ENCODE results near the gene NTRK2. TPM values are rescaled to one million over a fixed set of nuclear protein-coding genes. Genes with fewer than 3 reads are reported as not detected.

NTRK2 gene
- total RNA-seq, 5 donors from 2014 or later (not counting 1 experiment from before 2014, with no cell fraction given), result 0.05 to 0.39 (median 0.12) TPM; not detected in 1

DNA sequence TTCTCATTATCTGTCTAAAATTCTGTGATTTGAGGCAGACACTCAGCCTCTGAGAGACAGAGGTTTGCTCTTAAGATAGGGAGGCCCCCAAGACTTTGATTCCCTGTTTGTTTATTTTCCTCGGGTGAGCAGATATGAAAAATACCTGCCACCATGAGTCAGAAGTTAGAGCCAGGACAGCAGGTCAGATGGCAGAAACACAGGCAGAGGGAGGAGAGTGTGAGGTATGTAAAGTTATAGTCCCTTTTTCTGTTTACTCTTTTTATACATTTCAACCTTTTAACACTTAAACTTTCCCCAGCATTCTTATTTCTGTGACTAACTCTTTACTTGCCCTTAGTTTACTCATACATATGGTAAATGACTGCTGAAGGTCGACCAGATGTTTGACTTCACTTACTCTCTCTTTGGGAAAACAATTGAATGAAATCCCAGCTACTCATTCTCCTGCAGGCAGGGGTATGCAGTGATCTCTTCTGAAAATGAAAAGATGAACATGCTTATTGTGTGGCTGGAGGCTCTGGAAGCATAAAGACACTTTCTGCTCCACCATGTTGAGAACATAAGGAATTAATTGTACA lies 383.8 kb downstream of the NTRK2 start:
- Mint-ChIP-seq H3K4me3 (no peak overlapping the region), H3K4me1 (no peaks in the 10 kb centered on the region), H3K36me3 (no peaks in the 10 kb centered on the region), H3K9me3 (peaks cover 0 to 4% (median 2%) of the 10 kb centered on the region in 3 donors), H3K27me3 (peaks cover 15 to 17% of the 10 kb centered on the region in 2 donors), H3K27ac (no peak overlapping the region)
- no CpG with 5 or more reads among the region's 2 CpGs for WGBS (ENCODE audit: insufficient coverage)
- CTCF ChIA-PET, result no interaction called here
- ATAC-seq (replicated peaks in 1 of 4) (no peak), DNase-seq (no peak)
- POLR2A ChIA-PET, result no interaction called here
- H3K36me3 ChIP-seq (ENCODE audit: control insufficient read depth in 2 of 2, extremely low read depth in 1 of 2, insufficient read depth in 1 of 2, low read length in 1 of 2), result no peaks in the 10 kb centered on the region
- H3K9me3 ChIP-seq, result no peaks in the 10 kb centered on the region
- no peak overlapping the region for H3K27ac ChIP-seq (ENCODE audit: low read length)
- peaks cover 0 to 2% of the 10 kb centered on the region in 2 experiments for H3K27me3 ChIP-seq (replicated peaks in 1 of 2; ENCODE audit: control insufficient read depth in 2 of 2, extremely low read depth in 1 of 2, insufficient read depth in 2 of 2, low read length in 1 of 2)
- no peaks in the 10 kb centered on the region for H3K4me1 ChIP-seq (ENCODE audit: control insufficient read depth in 1 of 2, extremely low read depth in 1 of 2, insufficient read depth in 2 of 2, low read length in 2 of 2)
- H3K4me3 ChIP-seq (ENCODE audit: control insufficient read depth in 1 of 2, extremely low read depth in 1 of 2, low read length in 1 of 2), result no peak overlapping the region

- Histone ChIP-seq H3K4me1 (ENCODE audit: control insufficient read depth in 1 of 2, extremely low read depth in 1 of 2, insufficient read depth in 2 of 2, low read length in 2 of 2) (no peaks in the 10 kb centered on the region), H3K4me3 (ENCODE audit: control insufficient read depth in 1 of 2, extremely low read depth in 1 of 2, low read length in 1 of 2) (no peak overlapping the region), H3K9me3 (no peaks in the 10 kb centered on the region), H3K27me3 (replicated peaks in 1 of 2; ENCODE audit: control insufficient read depth in 2 of 2, extremely low read depth in 1 of 2, insufficient read depth in 2 of 2, low read length in 1 of 2) (peaks cover 0 to 2% of the 10 kb centered on the region in 2 experiments), H3K36me3 (ENCODE audit: control insufficient read depth in 2 of 2, extremely low read depth in 1 of 2, insufficient read depth in 1 of 2, low read length in 1 of 2) (no peaks in the 10 kb centered on the region), H3K27ac (ENCODE audit: low read length) (no peak overlapping the region)
- CTCF ChIA-PET, result no interaction called here
- peaks cover 15 to 17% of the 10 kb centered on the region in 2 donors for H3K27me3 Mint-ChIP-seq
- POLR2A ChIA-PET, result no interaction called here
- H3K4me1 Mint-ChIP-seq, result no peaks in the 10 kb centered on the region
- DNase-seq (no peak), ATAC-seq (replicated peaks in 1 of 4) (no peak)
- peaks cover 0 to 4% (median 2%) of the 10 kb centered on the region in 3 donors for H3K9me3 Mint-ChIP-seq
- no peak overlapping the region for H3K4me3 Mint-ChIP-seq
- H3K36me3 Mint-ChIP-seq, result no peaks in the 10 kb centered on the region
- H3K27ac Mint-ChIP-seq, result no peak overlapping the region
- WGBS (ENCODE audit: insufficient coverage), result 89% methylated on average over 3 of the region's 4 CpGs
These were observed 384.5 kb downstream of the NTRK2 start for GRCh38 chr9:85054017-85054416.

GRCh38 chr9:85055506-85056202 lies 386.1 kb downstream of the NTRK2 start:
- Histone ChIP-seq H3K36me3 (ENCODE audit: control insufficient read depth in 2 of 2, extremely low read depth in 1 of 2, insufficient read depth in 1 of 2, low read length in 1 of 2) (no peaks in the 10 kb centered on the region), H3K9me3 (no peaks in the 10 kb centered on the region), H3K27me3 (replicated peaks in 1 of 2; ENCODE audit: control insufficient read depth in 2 of 2, extremely low read depth in 1 of 2, insufficient read depth in 2 of 2, low read length in 1 of 2) (peaks cover 0 to 2% of the 10 kb centered on the region in 2 experiments), H3K4me1 (ENCODE audit: control insufficient read depth in 1 of 2, extremely low read depth in 1 of 2, insufficient read depth in 2 of 2, low read length in 2 of 2) (no peaks in the 10 kb centered on the region), H3K27ac (ENCODE audit: low read length) (no peak overlapping the region), H3K4me3 (ENCODE audit: control insufficient read depth in 1 of 2, extremely low read depth in 1 of 2, low read length in 1 of 2) (no peak overlapping the region)
- POLR2A ChIA-PET, result no interaction called here
- no CpG with 5 or more reads among the region's 2 CpGs for WGBS (ENCODE audit: insufficient coverage)
- CTCF ChIA-PET, result no interaction called here
- ATAC-seq (replicated peaks in 1 of 4), result no peak
- H3K9me3 Mint-ChIP-seq, result peaks cover 0 to 3% (median under 1%) of the 10 kb centered on the region in 3 donors
- peaks cover 15 to 21% of the 10 kb centered on the region in 2 donors for H3K27me3 Mint-ChIP-seq
- no peak overlapping the region for H3K4me3 Mint-ChIP-seq
- H3K36me3 Mint-ChIP-seq, result no peaks in the 10 kb centered on the region
- DNase-seq, result no peak
- no peak overlapping the region for H3K27ac Mint-ChIP-seq
- no peaks in the 10 kb centered on the region for H3K4me1 Mint-ChIP-seq

DNA sequence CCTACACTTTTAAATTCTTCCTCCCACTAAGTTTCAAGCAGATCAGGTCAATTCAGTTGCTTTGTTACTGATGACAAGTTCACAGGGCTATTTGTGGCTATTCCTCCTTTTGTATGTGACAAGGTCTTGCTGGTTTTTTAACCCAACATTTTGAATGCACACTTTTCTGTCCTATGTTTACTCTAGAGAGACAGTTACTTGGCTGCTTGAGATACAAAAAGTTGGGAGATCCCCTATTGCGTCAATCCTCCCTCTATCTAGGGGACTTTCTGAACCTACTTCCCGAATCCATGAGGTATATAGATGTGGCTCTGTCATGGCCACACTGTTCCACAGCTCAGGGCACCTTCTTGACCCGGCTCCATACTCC lies 386.7 kb downstream of the NTRK2 start:
- Mint-ChIP-seq H3K27me3 (peaks cover 15 to 22% of the 10 kb centered on the region in 2 donors), H3K27ac (no peak overlapping the region), H3K9me3 (no peaks in the 10 kb centered on the region), H3K36me3 (no peaks in the 10 kb centered on the region), H3K4me1 (no peaks in the 10 kb centered on the region), H3K4me3 (no peak overlapping the region)
- Histone ChIP-seq H3K4me1 (ENCODE audit: control insufficient read depth in 1 of 2, extremely low read depth in 1 of 2, insufficient read depth in 2 of 2, low read length in 2 of 2) (no peaks in the 10 kb centered on the region), H3K27ac (ENCODE audit: low read length) (no peak overlapping the region), H3K36me3 (ENCODE audit: control insufficient read depth in 2 of 2, extremely low read depth in 1 of 2, insufficient read depth in 1 of 2, low read length in 1 of 2) (no peaks in the 10 kb centered on the region), H3K9me3 (no peaks in the 10 kb centered on the region), H3K27me3 (replicated peaks in 1 of 2; ENCODE audit: control insufficient read depth in 2 of 2, extremely low read depth in 1 of 2, insufficient read depth in 2 of 2, low read length in 1 of 2) (peaks cover 0 to 2% of the 10 kb centered on the region in 2 experiments), H3K4me3 (ENCODE audit: control insufficient read depth in 1 of 2, extremely low read depth in 1 of 2, low read length in 1 of 2) (no peak overlapping the region)
- no peak for ATAC-seq (replicated peaks in 1 of 4)
- ChIA-PET CTCF (no interaction called here), POLR2A (no interaction called here)
- WGBS (ENCODE audit: insufficient coverage), result no CpG with 5 or more reads among the region's 3 CpGs
- no peak for DNase-seq

DNA sequence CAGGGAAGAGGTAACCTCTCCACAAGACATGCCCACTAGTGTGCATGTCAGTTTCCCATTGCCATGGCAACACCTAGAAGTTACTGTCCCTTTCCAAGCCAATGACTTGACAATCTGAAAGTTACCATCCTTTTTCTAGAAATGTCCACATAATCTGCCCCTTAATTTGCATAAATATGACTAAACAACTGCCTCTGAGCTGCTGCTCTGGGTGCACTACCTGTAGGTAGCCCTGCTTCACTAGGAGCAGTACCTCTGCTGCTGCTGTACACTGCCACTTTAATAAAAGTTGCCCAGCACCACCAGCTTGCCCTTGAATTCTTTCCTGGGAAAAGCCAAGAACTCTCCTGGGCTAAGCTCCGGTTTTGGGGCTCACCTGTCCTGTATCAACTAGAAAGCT lies 392.4 kb downstream of the NTRK2 start:
- H3K27me3 Mint-ChIP-seq, result peaks cover 3 to 18% of the 10 kb centered on the region in 2 donors
- H3K36me3 ChIP-seq (ENCODE audit: control insufficient read depth in 2 of 2, extremely low read depth in 1 of 2, insufficient read depth in 1 of 2, low read length in 1 of 2), result no peaks in the 10 kb centered on the region
- DNase-seq (no peak), ATAC-seq (replicated peaks in 1 of 4) (no peak)
- H3K27ac Mint-ChIP-seq, result no peak overlapping the region
- no peaks in the 10 kb centered on the region for H3K36me3 Mint-ChIP-seq
- POLR2A ChIA-PET, result no interaction called here
- H3K4me3 Mint-ChIP-seq, result no peak overlapping the region
- no peaks in the 10 kb centered on the region for H3K4me1 Mint-ChIP-seq
- H3K27me3 ChIP-seq (replicated peaks in 1 of 2; ENCODE audit: control insufficient read depth in 2 of 2, extremely low read depth in 1 of 2, insufficient read depth in 2 of 2, low read length in 1 of 2), result no peaks in the 10 kb centered on the region
- CTCF ChIA-PET, result no interaction called here
- no peak overlapping the region for H3K4me3 ChIP-seq (ENCODE audit: control insufficient read depth in 1 of 2, extremely low read depth in 1 of 2, low read length in 1 of 2)
- H3K27ac ChIP-seq (ENCODE audit: low read length), result no peak overlapping the region
- WGBS (ENCODE audit: insufficient coverage), result 57% methylated on average over 1 of the region's 1 CpG
- H3K4me1 ChIP-seq (ENCODE audit: control insufficient read depth in 1 of 2, extremely low read depth in 1 of 2, insufficient read depth in 2 of 2, low read length in 2 of 2), result no peaks in the 10 kb centered on the region
- no peaks in the 10 kb centered on the region for H3K9me3 Mint-ChIP-seq
- H3K9me3 ChIP-seq, result no peaks in the 10 kb centered on the region

GRCh38 chr9:85062385-85063022 lies 393.0 kb downstream of the NTRK2 start:
- H3K9me3 Mint-ChIP-seq, result no peaks in the 10 kb centered on the region
- no peak overlapping the region for H3K27ac Mint-ChIP-seq

More at GRCh38 chr9:85062385-85063022, 393.0 kb downstream of the NTRK2 start:
- Histone ChIP-seq H3K4me3 (ENCODE audit: control insufficient read depth in 1 of 2, extremely low read depth in 1 of 2, low read length in 1 of 2) (no peak overlapping the region), H3K27me3 (replicated peaks in 1 of 2; ENCODE audit: control insufficient read depth in 2 of 2, extremely low read depth in 1 of 2, insufficient read depth in 2 of 2, low read length in 1 of 2) (no peaks in the 10 kb centered on the region), H3K9me3 (no peaks in the 10 kb centered on the region), H3K4me1 (ENCODE audit: control insufficient read depth in 1 of 2, extremely low read depth in 1 of 2, insufficient read depth in 2 of 2, low read length in 2 of 2) (no peaks in the 10 kb centered on the region), H3K36me3 (ENCODE audit: control insufficient read depth in 2 of 2, extremely low read depth in 1 of 2, insufficient read depth in 1 of 2, low read length in 1 of 2) (no peaks in the 10 kb centered on the region), H3K27ac (ENCODE audit: low read length) (no peak overlapping the region)
- ATAC-seq (replicated peaks in 1 of 4), result no peak
- no peak overlapping the region for H3K4me3 Mint-ChIP-seq
- H3K4me1 Mint-ChIP-seq, result no peaks in the 10 kb centered on the region
- no peak for DNase-seq
- POLR2A ChIA-PET, result no interaction called here
- CTCF ChIA-PET, result no interaction called here
- WGBS (ENCODE audit: insufficient coverage), result 65% methylated on average over 4 of the region's 4 CpGs
- peaks cover 0 to 14% of the 10 kb centered on the region in 2 donors for H3K27me3 Mint-ChIP-seq
- H3K36me3 Mint-ChIP-seq, result no peaks in the 10 kb centered on the region
